Small intestine (tissue), 7 donors: ENCODE results near the gene ABHD6. TPM values are rescaled to one million over a fixed set of nuclear protein-coding genes. Genes with fewer than 3 reads are reported as not detected.

ENCODE experiments used
- DNase-seq, 2 donors: peaks; one replicate each; pipeline versions ENCODE4 v3.0.0 to v3.0.0-alpha.2; 2013
- FAIRE-seq: peaks from 2 replicates; lab custom pipeline; 2012; peaks lifted over from hg19 to GRCh38; lab: Jason Lieb, UNC
- H3K27ac ChIP-seq, 3 donors: one replicate each; pipeline ENCODE4 v1.5.1; 2013; ENCODE audit warnings: low read length in 2 of 3, mild to moderate bottlenecking in 2 of 3, control low read depth in 1 of 3, inconsistent platforms in 1 of 3, low read depth in 1 of 3, moderate library complexity in 1 of 3
- H3K27me3 ChIP-seq, 3 donors: one replicate each; pipeline ENCODE4 v1.6.1; 2013; ENCODE audit warnings: low read length in 3 of 3, inconsistent platforms in 1 of 3; ENCODE audit not compliant: control insufficient read depth in 3 of 3, insufficient read depth in 3 of 3
- H3K36me3 ChIP-seq, 3 donors: one replicate each; pipeline ENCODE4 v1.6.1; 2013; ENCODE audit warnings: low read length in 3 of 3, inconsistent platforms in 1 of 3, low read depth in 1 of 3, mild to moderate bottlenecking in 1 of 3, moderate library complexity in 1 of 3; ENCODE audit not compliant: control insufficient read depth in 3 of 3, insufficient read depth in 2 of 3
- H3K4me1 ChIP-seq, 3 donors: one replicate each; pipeline ENCODE4 v1.6.1; 2013; ENCODE audit warnings: low read length in 2 of 3, inconsistent platforms in 1 of 3, low read depth in 1 of 3, mild to moderate bottlenecking in 1 of 3, moderate library complexity in 1 of 3; ENCODE audit not compliant: control insufficient read depth in 3 of 3, insufficient read depth in 2 of 3
- H3K4me3 ChIP-seq, 3 donors: one replicate each; pipeline ENCODE4 v1.5.1; 2013; ENCODE audit warnings: low read length in 3 of 3, control low read depth in 1 of 3, inconsistent platforms in 1 of 3, low read depth in 1 of 3, mild to moderate bottlenecking in 1 of 3, moderate library complexity in 1 of 3
- H3K9me3 ChIP-seq, 2 donors: one replicate each; pipeline ENCODE4 v1.6.1; 2013; ENCODE audit warnings: low read depth in 1 of 2, low read length in 1 of 2; ENCODE audit not compliant: control insufficient read depth in 2 of 2, insufficient read depth in 1 of 2
- WGBS, 3 donors: extraction: QIAGEN DNeasy Blood & Tissue Kit; methylation state at CpG; one replicate each; pipeline ENCODE4 v1.1.7; 2013; 5-methylcytosine and 5-hydroxymethylcytosine counted together
- polyA plus RNA-seq, 4 donors: library from polyadenylated mRNA; stranded (reverse) in 3 of 4; unstranded in 1 of 4; fragments of 200-250 nt in 3 of 4; fragments of 120-200 nt in 1 of 4; gene quantifications; one replicate each; pipeline versions ENCODE4 v1.2.1 to v1.2.3, GENCODE V29; 2013
- donor health status: healthy with polysubstance abuse.
- donor health status: control.
- donor health status: control.
- donor health status: Bipolar disorder and iron deficiency.
- donor health status: healthy.

Gene ABHD6
- polyA plus RNA-seq, 4 donors, result 12.1 to 42.9 (median 32.3) TPM

- 95 to 98% (median 96%) methylated on average over 4 of the region's 4 CpGs for WGBS, 3 donors
- H3K4me1 ChIP-seq, result peaks cover 0 to 4% (median 3%) of the 10 kb centered on the region in 3 donors
- H3K4me3 ChIP-seq, result no peak overlapping the region
- DNase-seq, result no peak
- H3K36me3 ChIP-seq, result no peaks in the 10 kb centered on the region
- peaks cover 0 to 4% of the 10 kb centered on the region in 2 donors for H3K9me3 ChIP-seq
- FAIRE-seq, result no peak
- H3K27ac ChIP-seq, result no peak overlapping the region
- no peaks in the 10 kb centered on the region for H3K27me3 ChIP-seq
Measured at GRCh38 chr3:58203541-58203940, 34.1 kb upstream of the ABHD6 start.

- H3K27me3 ChIP-seq, result peaks cover 0 to 2% (median 0%) of the 10 kb centered on the region in 3 donors
- H3K4me3 ChIP-seq, result no peak overlapping the region
- H3K9me3 ChIP-seq, result peaks cover 0 to 4% of the 10 kb centered on the region in 2 donors
- DNase-seq (no peak), FAIRE-seq (no peak)
- H3K27ac ChIP-seq, result no peak overlapping the region
- H3K4me1 ChIP-seq, result peaks cover 0 to 4% (median 0%) of the 10 kb centered on the region in 3 donors
- 86 to 91% (median 89%) methylated on average over 4 of the region's 4 CpGs for WGBS, 3 donors
- no peaks in the 10 kb centered on the region for H3K36me3 ChIP-seq
Measured at GRCh38 chr3:58204720-58205119, 32.9 kb upstream of the ABHD6 start.

GRCh38 chr3:58205981-58206380, 31.6 kb upstream of the ABHD6 start:
- 53 to 76% (median 62%) methylated on average over 4 of the region's 4 CpGs for WGBS, 3 donors
- Histone ChIP-seq H3K4me3 (no peak overlapping the region), H3K4me1 (peaks cover 0 to 4% (median 0%) of the 10 kb centered on the region in 3 donors), H3K36me3 (no peaks in the 10 kb centered on the region), H3K27me3 (peaks cover 0 to 2% (median 0%) of the 10 kb centered on the region in 3 donors), H3K27ac (no peak overlapping the region), H3K9me3 (peaks cover 0 to 4% of the 10 kb centered on the region in 2 donors)
- DNase-seq, result no peak
- FAIRE-seq, result no peak

- Histone ChIP-seq H3K27me3 (peaks cover 0 to 2% (median 0%) of the 10 kb centered on the region in 3 donors), H3K27ac (no peak overlapping the region), H3K9me3 (peaks cover 0 to 3% of the 10 kb centered on the region in 2 donors), H3K4me1 (peaks cover 0 to 4% (median 0%) of the 10 kb centered on the region in 3 donors), H3K4me3 (no peak overlapping the region), H3K36me3 (no peaks in the 10 kb centered on the region)
- FAIRE-seq (no peak), DNase-seq (no peak)
- 84 to 88% (median 86%) methylated on average over 5 of the region's 5 CpGs for WGBS, 3 donors
Measured at GRCh38 chr3:58206406-58207011, 31.1 kb upstream of the ABHD6 start.

- H3K9me3 ChIP-seq, result no peaks in the 10 kb centered on the region
- 84 to 93% (median 86%) methylated on average over 4 of the region's 4 CpGs for WGBS, 3 donors
Measured at GRCh38 chr3:58207954-58208353, 29.6 kb upstream of the ABHD6 start.

GRCh38 chr3:58209933-58210332, 27.7 kb upstream of the ABHD6 start:
- H3K4me3 ChIP-seq, result no peak overlapping the region
- no peak overlapping the region for H3K27ac ChIP-seq
- DNase-seq (no peak), FAIRE-seq (no peak)
- H3K4me1 ChIP-seq, result peaks cover 0 to 5% (median 0%) of the 10 kb centered on the region in 3 donors
- peaks cover 0 to 2% (median 0%) of the 10 kb centered on the region in 3 donors for H3K27me3 ChIP-seq
- no peaks in the 10 kb centered on the region for H3K9me3 ChIP-seq
- 68 to 74% (median 72%) methylated on average over 3 of the region's 3 CpGs for WGBS, 3 donors
- no peaks in the 10 kb centered on the region for H3K36me3 ChIP-seq

More at GRCh38 chr3:58207954-58208353, 29.6 kb upstream of the ABHD6 start:
- peaks cover 0 to 2% (median 0%) of the 10 kb centered on the region in 3 donors for H3K27me3 ChIP-seq
- peaks cover 0 to 4% (median 0%) of the 10 kb centered on the region in 3 donors for H3K4me1 ChIP-seq
- no peak overlapping the region for H3K4me3 ChIP-seq
- no peak for DNase-seq
- FAIRE-seq, result no peak
- no peaks in the 10 kb centered on the region for H3K36me3 ChIP-seq
- no peak overlapping the region for H3K27ac ChIP-seq

- FAIRE-seq, result no peak
- H3K27ac ChIP-seq, result no peak within 1 kb of the TSS
- no peaks in the 10 kb centered on the region for H3K36me3 ChIP-seq
- 73 to 77% (median 77%) methylated on average over 14 of the region's 14 CpGs for WGBS, 3 donors
- H3K4me3 ChIP-seq, result no peak within 1 kb of the TSS
- no peaks in the 10 kb centered on the region for H3K9me3 ChIP-seq
- peaks cover 0 to 6% (median 0%) of the 10 kb centered on the region in 3 donors for H3K4me1 ChIP-seq
- DNase-seq, result no peak
- H3K27me3 ChIP-seq, result peaks cover 0 to 2% (median 0%) of the 10 kb centered on the region in 3 donors
Measured at GRCh38 chr3:58210761-58211460, 26.7 kb upstream of the ABHD6 start, which contains the start of gene DNASE1L3. Gene DNASE1L3 (minus strand): TSS chr3:58210972. CDS start chr3:58210906, 66 bp downstream.

GRCh38 chr3:58214484-58215316, 22.9 kb upstream of the ABHD6 start:
- no peaks in the 10 kb centered on the region for H3K9me3 ChIP-seq
- FAIRE-seq (no peak), DNase-seq (peak in 1 of 2 donors; percentile 45)
- no peaks in the 10 kb centered on the region for H3K27me3 ChIP-seq
- peaks cover 0 to 7% (median 2%) of the 10 kb centered on the region in 3 donors for H3K4me1 ChIP-seq
- WGBS, 3 donors, result 53 to 63% (median 61%) methylated on average over 7 of the region's 7 CpGs
- H3K27ac ChIP-seq, result peak overlapping the region in 1 of 3 donors; percentile 17
- no peak overlapping the region for H3K4me3 ChIP-seq
- H3K36me3 ChIP-seq, result no peaks in the 10 kb centered on the region
